H9 (cell line): ENCODE data around the gene PAFAH1B1. TPM values are rescaled to one million over a fixed set of nuclear protein-coding genes. Genes with fewer than 3 reads are reported as not detected.

Experiments used
- DNase-seq: peaks from one replicate; pipeline ENCODE4 v3.0.0-alpha.2; 2017
- H2AFZ ChIP-seq: one replicate; pipeline ENCODE4 v1.6.1; 2013; ENCODE audit warnings: mild to moderate bottlenecking, low read length, control low read depth, moderate library complexity
- H2AK5ac ChIP-seq: 2 replicates; pipeline ENCODE4 v1.6.1; 2013; ENCODE audit warnings: low read length, control low read depth, mixed read lengths; ENCODE audit not compliant: insufficient read length
- H2BK120ac ChIP-seq: one replicate; pipeline ENCODE4 v1.6.1; 2013; ENCODE audit warnings: low read depth, mild to moderate bottlenecking, low read length, control low read depth, inconsistent platforms; ENCODE audit not compliant: poor library complexity, severe bottlenecking
- H2BK12ac ChIP-seq: 2 replicates; pipeline ENCODE4 v1.6.1; 2013; ENCODE audit warnings: low read length, control low read depth, mixed read lengths, low read depth; ENCODE audit not compliant: insufficient read length
- H2BK15ac ChIP-seq: 2 replicates; pipeline ENCODE4 v1.6.1; 2013; ENCODE audit warnings: low read depth, low read length, control low read depth
- H2BK20ac ChIP-seq: one replicate; pipeline ENCODE4 v1.6.1; 2013; ENCODE audit warnings: low read depth, mild to moderate bottlenecking, low read length, control low read depth, inconsistent platforms; ENCODE audit not compliant: poor library complexity, severe bottlenecking
- H2BK5ac ChIP-seq: 2 replicates; pipeline ENCODE4 v1.6.1; 2013; ENCODE audit warnings: low read length, control low read depth, mixed read lengths; ENCODE audit not compliant: insufficient read length
- H3K14ac ChIP-seq: 2 replicates; pipeline ENCODE4 v1.6.1; 2013; ENCODE audit warnings: low read length, control low read depth; ENCODE audit not compliant: insufficient read depth
- H3K18ac ChIP-seq: 2 replicates; pipeline ENCODE4 v1.6.1; 2013; ENCODE audit warnings: low read depth, mild to moderate bottlenecking, mixed read lengths, low read length, control low read depth; ENCODE audit not compliant: insufficient read length
- H3K23ac ChIP-seq: 2 replicates; pipeline ENCODE4 v1.6.1; 2013; ENCODE audit warnings: low read length, control low read depth, mixed read lengths, low read depth; ENCODE audit not compliant: insufficient read length
- H3K23me2 ChIP-seq: 2 replicates; pipeline ENCODE4 v1.6.1; 2013; ENCODE audit warnings: low read depth, mild to moderate bottlenecking, mixed read lengths, low read length, control low read depth; ENCODE audit not compliant: insufficient read length, poor library complexity, severe bottlenecking
- H3K27ac ChIP-seq: 2 replicates; pipeline ENCODE4 v1.5.1; 2013; ENCODE audit warnings: low read length, control low read depth, mixed read lengths, low read depth; ENCODE audit not compliant: insufficient read length
- H3K27me3 ChIP-seq: 2 replicates; pipeline ENCODE4 v1.6.1; 2013; ENCODE audit warnings: low read length, control low read depth, inconsistent platforms; ENCODE audit not compliant: insufficient read depth
- H3K4ac ChIP-seq: 2 replicates; pipeline ENCODE4 v1.6.1; 2013; ENCODE audit warnings: low read depth, mild to moderate bottlenecking, control low read depth, inconsistent platforms, low read length, moderate library complexity
- H3K4me1 ChIP-seq: 2 replicates; pipeline ENCODE4 v1.6.1; 2013; ENCODE audit warnings: low read length, control low read depth, inconsistent platforms; ENCODE audit not compliant: insufficient read depth
- H3K4me2 ChIP-seq: 2 replicates; pipeline ENCODE4 v1.6.1; 2013; ENCODE audit warnings: low read length, control low read depth, mixed read lengths; ENCODE audit not compliant: insufficient read length, insufficient read depth
- H3K56ac ChIP-seq: 2 replicates; pipeline ENCODE4 v1.6.1; 2013; ENCODE audit warnings: low read depth, mild to moderate bottlenecking, mixed read lengths, low read length, control low read depth; ENCODE audit not compliant: insufficient read length
- H3K79me1 ChIP-seq: 2 replicates; pipeline ENCODE4 v1.6.1; 2013; ENCODE audit warnings: low read depth, mild to moderate bottlenecking, moderate library complexity, low read length, control low read depth, inconsistent platforms; ENCODE audit not compliant: insufficient read depth, poor library complexity, severe bottlenecking
- H3K79me2 ChIP-seq: 2 replicates; pipeline ENCODE4 v1.6.1; 2013; ENCODE audit warnings: low read length, control low read depth, inconsistent platforms; ENCODE audit not compliant: insufficient read depth
- H3K9ac ChIP-seq: 2 replicates; pipeline ENCODE4 v1.6.1; 2013; ENCODE audit warnings: low read length, control low read depth, mixed read lengths; ENCODE audit not compliant: insufficient read length; ENCODE audit errors: extremely low read depth
- H3K9me3 ChIP-seq: one replicate; pipeline ENCODE4 v1.6.1; 2013; ENCODE audit warnings: low read depth, low read length, inconsistent platforms; ENCODE audit not compliant: control insufficient read depth
- H3T11ph ChIP-seq: one replicate; pipeline ENCODE4 v1.6.1; 2013; ENCODE audit warnings: mild to moderate bottlenecking, low read length, control low read depth, inconsistent platforms
- H4K20me1 ChIP-seq: one replicate; pipeline ENCODE4 v1.6.1; 2013; ENCODE audit not compliant: control insufficient read depth, insufficient read length, insufficient read depth
- H4K5ac ChIP-seq: 2 replicates; pipeline ENCODE4 v1.6.1; 2013; ENCODE audit warnings: low read depth, mild to moderate bottlenecking, mixed read lengths, low read length, control low read depth; ENCODE audit not compliant: insufficient read length
- H4K8ac ChIP-seq: replicated peaks from 2 replicates; pipeline ENCODE4 v1.6.1; 2013; ENCODE audit warnings: low read length, control low read depth, mixed read lengths, low read depth; ENCODE audit not compliant: insufficient read length
- H4K91ac ChIP-seq: 2 replicates; pipeline ENCODE4 v1.6.1; 2013; ENCODE audit warnings: low read depth, mild to moderate bottlenecking, moderate library complexity, mixed read lengths, low read length, control low read depth; ENCODE audit not compliant: insufficient read length
- H3K27ac Mint-ChIP-seq, 3 experiments: 2 replicates in 2 of 3; 3 replicates in 1 of 3; pipeline ENCODE4 v1.8.0; 2020 to 2021; ENCODE audit warnings: mixed read lengths in 3 of 3, mild to moderate bottlenecking in 1 of 3, moderate library complexity in 1 of 3
- H3K27me3 Mint-ChIP-seq: 2 replicates; pipeline ENCODE4 v1.8.0; 2021; ENCODE audit warnings: low read depth, mild to moderate bottlenecking, moderate library complexity, mixed read lengths
- H3K36me3 Mint-ChIP-seq, 3 experiments: 2 replicates in 2 of 3; 3 replicates in 1 of 3; pipeline ENCODE4 v1.8.0; 2020 to 2021; ENCODE audit warnings: low read depth in 3 of 3, mixed read lengths in 3 of 3; ENCODE audit not compliant: insufficient read depth in 1 of 3
- H3K4me1 Mint-ChIP-seq, 2 experiments: 2 replicates each; pipeline ENCODE4 v1.8.0; 2020; ENCODE audit warnings: mixed read lengths in 2 of 2
- H3K4me3 Mint-ChIP-seq, 2 experiments: 2 replicates in 1 of 2; 3 replicates in 1 of 2; pipeline ENCODE4 v1.8.0; 2020 to 2021; ENCODE audit warnings: mild to moderate bottlenecking in 2 of 2, mixed read lengths in 2 of 2, moderate library complexity in 1 of 2
- H3K9me3 Mint-ChIP-seq, 2 experiments: 2 replicates in 1 of 2; 3 replicates in 1 of 2; pipeline ENCODE4 v1.8.0; 2020; ENCODE audit warnings: mild to moderate bottlenecking in 2 of 2, mixed read lengths in 2 of 2, moderate library complexity in 1 of 2
- WGBS: extraction: QIAGEN DNeasy Blood & Tissue Kit; methylation state at CpG from one replicate; pipeline ENCODE4 v1.1.7; 2013; ENCODE audit warnings: missing lambda C conversion rate, low lambda C conversion rate, mixed read lengths; ENCODE audit not compliant: insufficient read length; ENCODE audit errors: extremely low coverage; 5-methylcytosine and 5-hydroxymethylcytosine counted together
- total RNA-seq: library from RNA; stranded (reverse); gene quantifications from 2 replicates; pipeline ENCODE4 v1.2.1, GENCODE V29; 2021
- TF ChIP-seq, protein P1 (sequence below): fragments of 200-600 bp; sonication (generic); conservative IDR thresholded peaks from 3 replicates; pipeline ENCODE4 v1.8.0; 2021; ENCODE audit warnings: antibody characterized with exemption, mild to moderate bottlenecking

The PAFAH1B1 gene
- total RNA-seq, 1 experiment from 2014 or later, result 134 TPM

- Histone ChIP-seq H3K27me3 (no peaks in the 10 kb centered on the region), H3K4ac (no peak overlapping the region), H3K79me2 (no peaks in the 10 kb centered on the region), H3K9me3 (no peaks in the 10 kb centered on the region), H4K8ac (no peak overlapping the region), H2BK20ac (no peak overlapping the region), H4K5ac (no peak overlapping the region), H3K23ac (no peak overlapping the region), H3K18ac (no peak overlapping the region), H2BK5ac (no peak overlapping the region), H2BK12ac (no peak overlapping the region), H3K4me1 (no peaks in the 10 kb centered on the region), H3K4me2 (no peak overlapping the region), H3K9ac (no peak overlapping the region), H2AFZ (no peak overlapping the region), H3K14ac (no peak overlapping the region), H4K20me1 (no peaks in the 10 kb centered on the region), H3K79me1 (no peaks in the 10 kb centered on the region), H3K56ac (no peak overlapping the region), H4K91ac (no peak overlapping the region), H2BK15ac (no peak overlapping the region), H3T11ph (no peak overlapping the region), H3K23me2 (no peaks in the 10 kb centered on the region), H2AK5ac (no peak overlapping the region), H2BK120ac (no peak overlapping the region), H3K27ac (no peak overlapping the region)
- H3K4me3 Mint-ChIP-seq, result no peak overlapping the region
- no peak for DNase-seq
- H3K27me3 Mint-ChIP-seq, result peaks cover 3% of the 10 kb centered on the region
- H3K36me3 Mint-ChIP-seq, result peaks cover 3 to 6% (median 4%) of the 10 kb centered on the region in 3 experiments; a peak in 4 of 7 replicates
- H3K9me3 Mint-ChIP-seq, result peaks cover 10 to 12% of the 10 kb centered on the region in 2 experiments
- peaks cover 5 to 6% of the 10 kb centered on the region in 2 experiments for H3K4me1 Mint-ChIP-seq
- no peak overlapping the region for H3K27ac Mint-ChIP-seq
- no CpG with 5 or more reads among the region's 3 CpGs for WGBS
- TF ChIP-seq, protein P1, sequence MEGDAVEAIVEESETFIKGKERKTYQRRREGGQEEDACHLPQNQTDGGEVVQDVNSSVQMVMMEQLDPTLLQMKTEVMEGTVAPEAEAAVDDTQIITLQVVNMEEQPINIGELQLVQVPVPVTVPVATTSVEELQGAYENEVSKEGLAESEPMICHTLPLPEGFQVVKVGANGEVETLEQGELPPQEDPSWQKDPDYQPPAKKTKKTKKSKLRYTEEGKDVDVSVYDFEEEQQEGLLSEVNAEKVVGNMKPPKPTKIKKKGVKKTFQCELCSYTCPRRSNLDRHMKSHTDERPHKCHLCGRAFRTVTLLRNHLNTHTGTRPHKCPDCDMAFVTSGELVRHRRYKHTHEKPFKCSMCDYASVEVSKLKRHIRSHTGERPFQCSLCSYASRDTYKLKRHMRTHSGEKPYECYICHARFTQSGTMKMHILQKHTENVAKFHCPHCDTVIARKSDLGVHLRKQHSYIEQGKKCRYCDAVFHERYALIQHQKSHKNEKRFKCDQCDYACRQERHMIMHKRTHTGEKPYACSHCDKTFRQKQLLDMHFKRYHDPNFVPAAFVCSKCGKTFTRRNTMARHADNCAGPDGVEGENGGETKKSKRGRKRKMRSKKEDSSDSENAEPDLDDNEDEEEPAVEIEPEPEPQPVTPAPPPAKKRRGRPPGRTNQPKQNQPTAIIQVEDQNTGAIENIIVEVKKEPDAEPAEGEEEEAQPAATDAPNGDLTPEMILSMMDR, result no peak
These were observed 27.4 kb upstream of the PAFAH1B1 start for GRCh38 chr17:2566056-2566455.
